Activated gamma-delta T cell treated with Interleukin-2 at 50 U/mL for 16 hours (primary cell): ENCODE data around the gene SLC41A2.
"Not testable (repeated sequence)": the region's sequence is repeated elsewhere in the genome, so short reads cannot be mapped to it uniquely, and the experiment has no call there.

Source experiments
- DNase-seq: peaks from one replicate; pipeline ENCODE4 v3.0.0-alpha.2; 2020

SLC41A2 gene

GRCh38 chr12:104960464-104960863, 2.4 kb upstream of the SLC41A2 start:
- no peak for DNase-seq

GRCh38 chr12:104959335-104959841, 1.3 kb upstream of the SLC41A2 start:
- DNase-seq: no peak

- DNase-seq: no peak
These were observed 780 bp upstream of the SLC41A2 start for GRCh38 chr12:104958805-104959334.

GRCh38 chr12:104957719-104958000, 430 bp downstream of the SLC41A2 start:
- DNase-seq: peak; percentile 27

- no peak for DNase-seq
These were observed 996 bp downstream of the SLC41A2 start for GRCh38 chr12:104956870-104957718.

- DNase-seq: no peak
These were observed 2.4 kb downstream of the SLC41A2 start for GRCh38 chr12:104955703-104956102.

- DNase-seq: no peak
These were observed 4.8 kb downstream of the SLC41A2 start for GRCh38 chr12:104953323-104953722.

GRCh38 chr12:104952816-104953215, 5.3 kb downstream of the SLC41A2 start:
- DNase-seq: no peak

GRCh38 chr12:104951759-104952509, 6.2 kb downstream of the SLC41A2 start:
- no peak for DNase-seq

GRCh38 chr12:104948716-104949115, 9.4 kb downstream of the SLC41A2 start:
- DNase-seq: not testable (repeated sequence)

GRCh38 chr12:104944252-104944651, 13.8 kb downstream of the SLC41A2 start:
- no peak for DNase-seq

- DNase-seq: not testable (repeated sequence)
These were observed 14.7 kb downstream of the SLC41A2 start for GRCh38 chr12:104943401-104943800.

- DNase-seq: no peak
These were observed 16.0 kb downstream of the SLC41A2 start for GRCh38 chr12:104942075-104942474.

GRCh38 chr12:104941454-104941853, 16.6 kb downstream of the SLC41A2 start:
- DNase-seq: no peak

- DNase-seq: no peak
These were observed 19.0 kb downstream of the SLC41A2 start for GRCh38 chr12:104939089-104939488.

- DNase-seq: no peak
These were observed 19.7 kb downstream of the SLC41A2 start for GRCh38 chr12:104938371-104938770.

- DNase-seq: no peak
These were observed 22.2 kb downstream of the SLC41A2 start for GRCh38 chr12:104935886-104936285.

GRCh38 chr12:104933778-104934177, 24.3 kb downstream of the SLC41A2 start:
- DNase-seq: no peak

- DNase-seq: no peak
These were observed 25.0 kb downstream of the SLC41A2 start for GRCh38 chr12:104933128-104933527.

- DNase-seq: no peak
These were observed 27.4 kb downstream of the SLC41A2 start for GRCh38 chr12:104930388-104931326.

GRCh38 chr12:104929977-104930376, 28.1 kb downstream of the SLC41A2 start:
- no peak for DNase-seq

GRCh38 chr12:104929368-104929767, 28.7 kb downstream of the SLC41A2 start:
- no peak for DNase-seq
